Activated CD4-positive, alpha-beta T cell treated with anti-CD3 and anti-CD28 coated beads for 4 hours (primary cell): ENCODE data around the gene CCDC51.
A peak's percentile ranks its signal among the peaks of the same experiment; 100 is the strongest.

Source experiments
- DNase-seq, 2 donors: peaks; one replicate each; pipeline ENCODE4 v3.0.0-alpha.2; 2020

The CCDC51 gene

DNA sequence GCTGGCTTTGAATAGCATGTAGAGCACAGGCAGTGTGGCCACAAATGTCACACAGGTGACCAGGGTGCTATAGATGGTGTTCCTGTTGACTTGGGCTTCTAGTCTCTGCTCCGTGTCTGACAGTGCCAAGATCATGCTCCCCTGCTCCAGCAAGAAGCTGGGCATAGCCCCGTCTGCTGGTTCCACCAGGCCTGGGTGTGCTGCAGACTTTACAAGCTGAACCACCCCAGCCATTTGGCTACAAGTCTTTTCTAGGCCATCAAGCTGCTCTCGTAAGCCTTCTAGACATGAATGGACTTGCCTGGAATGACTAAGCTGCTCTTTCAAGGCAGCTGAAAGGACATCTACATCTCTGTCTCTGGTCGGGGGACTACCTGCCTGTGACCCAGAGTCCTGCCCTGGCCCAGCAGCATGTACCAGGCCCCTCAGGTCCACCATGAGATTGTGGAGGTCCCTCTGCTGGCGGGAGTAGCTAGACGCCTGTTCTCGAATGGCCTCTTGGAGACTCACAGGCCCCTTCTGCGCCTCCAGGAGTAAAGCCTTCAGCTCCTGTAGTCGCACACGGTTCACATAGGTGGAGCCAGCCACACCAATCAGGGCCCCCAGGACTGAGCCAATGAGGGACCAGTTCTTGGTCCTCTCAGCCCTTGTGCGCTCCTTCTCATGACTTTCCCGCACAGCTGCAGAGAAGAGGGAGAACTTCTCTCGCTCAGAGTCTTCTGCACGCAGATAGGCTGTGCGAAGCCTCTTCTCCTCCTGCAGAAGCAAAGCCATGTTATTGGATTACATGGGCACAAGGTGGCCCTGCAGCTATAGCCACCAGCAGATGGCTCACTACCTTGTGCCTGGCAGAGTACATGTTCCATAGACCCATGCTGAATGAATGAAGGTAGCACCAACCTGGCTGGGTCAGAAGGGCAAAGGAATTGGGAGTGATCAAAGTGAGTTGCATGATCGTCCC, 7.2 kb downstream of the CCDC51 start:
- no peak for DNase-seq

DNA sequence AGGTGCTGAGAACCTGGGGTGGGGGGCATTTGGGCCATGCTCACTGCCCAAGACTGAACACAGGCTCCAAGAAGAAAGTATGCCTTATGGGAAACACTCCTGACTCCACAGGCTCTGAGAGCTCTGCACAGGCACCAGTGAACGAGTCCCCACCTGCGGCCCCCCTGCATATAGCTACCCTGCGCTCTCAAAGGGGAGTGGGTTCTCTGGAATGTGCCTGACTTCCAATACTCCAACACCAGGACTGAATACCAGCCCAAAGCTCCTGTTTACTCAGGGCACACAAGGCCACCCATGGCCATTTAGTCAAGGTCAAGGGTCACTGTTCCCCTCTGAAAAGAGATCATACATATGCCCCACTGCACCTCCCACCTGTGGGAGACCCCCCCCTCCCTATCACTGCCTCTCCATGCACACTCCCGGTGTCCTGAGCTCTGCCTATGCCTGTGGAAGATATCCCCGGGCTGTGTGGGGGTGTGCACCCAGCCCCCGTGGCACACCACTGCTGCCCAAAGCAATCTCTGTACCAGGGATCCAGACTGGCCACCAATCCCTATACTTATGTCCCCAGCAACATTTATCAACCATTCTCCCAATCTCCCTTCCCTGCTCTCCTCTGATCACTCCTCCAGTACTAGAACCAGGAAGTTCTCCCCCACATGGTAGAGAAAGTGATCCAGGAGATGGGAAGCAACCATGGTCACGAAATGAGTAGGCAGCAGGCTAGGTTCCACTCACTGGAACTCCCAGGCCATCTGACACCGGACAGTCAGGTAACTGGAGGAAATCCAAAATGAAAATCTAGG, 8.5 kb downstream of the CCDC51 start:
- DNase-seq, result no peak

DNA sequence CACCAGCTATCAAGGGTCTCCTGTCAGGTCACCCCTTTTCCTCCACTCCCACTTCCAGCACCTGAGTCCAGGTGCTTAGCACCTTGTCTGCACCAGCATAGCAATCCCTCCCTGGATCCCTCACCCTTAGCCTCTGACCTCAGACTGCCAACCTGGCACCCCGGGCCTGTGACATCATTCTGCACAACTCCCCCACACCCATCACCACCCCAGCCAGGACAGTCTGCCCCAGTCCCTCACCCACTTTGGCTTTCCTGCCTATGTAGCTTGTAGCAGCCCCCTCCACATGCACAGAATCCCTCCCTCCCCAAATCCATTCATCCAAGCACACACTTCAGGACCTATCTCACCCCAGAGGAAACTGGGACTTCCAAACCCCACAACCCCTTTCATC, 9.2 kb downstream of the CCDC51 start:
- no peak for DNase-seq

DNA sequence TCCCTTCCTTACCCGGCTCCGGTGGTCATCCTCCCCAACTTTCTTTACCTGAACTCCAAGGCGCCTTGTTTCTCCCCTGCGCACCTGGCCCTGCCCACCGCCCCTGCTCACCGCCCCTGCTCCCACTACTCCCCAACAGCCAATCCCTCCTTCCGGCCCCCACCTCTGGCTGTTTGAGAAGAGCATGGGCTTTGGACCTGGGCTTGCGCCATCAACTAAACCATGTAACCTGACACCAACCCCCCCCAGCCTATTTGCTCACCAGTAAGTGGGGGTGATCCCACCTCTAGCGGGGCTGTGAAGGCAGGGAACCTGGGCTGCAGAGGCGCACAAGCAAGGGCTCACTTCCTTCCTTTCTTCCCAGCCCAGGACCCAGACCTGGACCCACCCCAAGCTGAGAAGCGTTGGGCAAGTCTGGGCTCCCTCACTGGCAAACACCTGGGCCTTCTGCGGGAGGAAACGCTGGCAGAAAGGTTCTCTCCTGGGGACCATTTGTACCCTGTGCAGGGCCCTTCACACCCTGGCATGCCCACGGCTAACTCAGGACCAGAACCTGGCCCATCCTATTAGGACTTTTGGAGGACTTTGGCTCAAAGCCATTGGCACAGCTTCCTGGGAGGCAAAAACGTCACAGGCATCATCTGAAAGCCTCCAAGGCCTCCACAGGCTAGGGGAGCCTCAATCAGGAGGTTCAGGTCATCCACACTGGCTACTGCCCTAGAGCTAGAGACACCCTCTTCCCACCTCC, 9.8 kb downstream of the CCDC51 start, which contains the start of gene PLXNB1:
Gene PLXNB1 (minus strand): TSS at position 127 of the 748 bp plus-strand sequence. CDS start 5,475 bp downstream, outside the sequence.
- DNase-seq, result peak; percentile 9 to 12

DNA sequence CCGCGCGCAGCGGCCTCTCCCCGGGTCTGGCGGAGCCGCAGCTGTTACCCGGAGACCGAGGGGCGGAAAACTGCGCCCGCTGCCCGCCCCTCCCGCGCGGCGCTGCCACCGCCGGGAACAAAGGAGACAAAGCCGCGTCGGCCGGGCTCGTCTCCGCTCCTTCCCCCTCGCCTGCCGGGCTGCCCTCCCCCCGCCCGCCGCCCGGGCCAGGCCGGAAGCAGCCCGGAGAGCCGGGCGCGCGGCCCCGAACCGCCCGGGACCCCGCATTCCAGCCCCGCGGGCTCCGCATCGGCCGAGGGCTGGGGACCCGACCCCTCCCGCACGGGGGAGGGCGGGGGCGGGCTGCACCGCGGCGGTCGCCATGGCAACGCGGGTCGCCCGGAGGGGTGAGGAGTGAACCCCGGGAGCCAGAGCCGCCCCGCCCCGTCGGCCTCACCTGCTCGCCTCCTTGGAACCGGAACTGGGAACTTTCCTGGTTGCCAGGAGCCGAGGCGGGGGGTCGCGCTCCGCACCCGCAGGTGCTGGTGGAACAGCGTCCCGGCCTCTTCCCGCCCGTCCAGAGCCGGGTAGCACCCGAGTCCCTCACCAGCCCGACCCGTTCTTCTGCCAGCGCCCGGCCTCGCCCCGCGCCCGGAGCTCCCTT, 10.5 kb downstream of the CCDC51 start:
- peak; percentile 65 to 72 for DNase-seq

DNA sequence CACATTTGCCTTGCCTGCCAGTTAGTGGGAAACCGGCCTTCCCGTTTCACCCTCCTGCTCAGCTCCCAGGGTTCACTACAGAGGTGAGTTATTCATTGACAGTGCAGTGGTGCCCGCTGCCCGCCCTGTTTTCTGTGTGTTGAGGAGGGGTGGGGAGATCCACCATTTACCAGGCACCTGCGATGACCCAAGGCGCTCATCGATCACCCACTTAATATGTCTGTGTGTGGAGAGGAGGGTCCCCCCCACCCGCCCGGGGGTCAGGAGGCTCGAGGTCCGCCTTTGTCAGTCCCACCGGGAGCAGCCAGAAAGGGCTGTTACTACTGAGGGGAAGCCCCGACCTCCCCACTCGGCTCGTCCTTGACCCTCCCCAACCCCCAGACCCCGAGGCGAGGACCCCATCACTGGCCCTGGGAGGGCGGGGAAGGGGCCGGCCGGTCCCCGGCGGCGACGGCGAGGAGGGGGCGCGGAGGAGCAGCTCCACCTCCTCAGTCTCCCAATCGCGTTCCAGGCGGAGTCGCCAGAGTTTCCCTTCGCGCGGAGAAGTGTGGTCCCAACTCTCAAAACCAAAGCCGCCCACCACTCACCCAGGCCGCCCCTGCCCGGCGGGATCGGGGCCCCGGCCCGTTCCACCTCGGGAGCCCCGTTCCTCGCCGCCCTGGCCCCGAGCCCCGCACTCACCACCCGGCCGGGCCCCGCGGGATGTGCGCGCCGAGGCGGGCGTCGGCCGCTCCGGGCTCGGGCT, 11.2 kb downstream of the CCDC51 start:
- DNase-seq, result no peak

DNA sequence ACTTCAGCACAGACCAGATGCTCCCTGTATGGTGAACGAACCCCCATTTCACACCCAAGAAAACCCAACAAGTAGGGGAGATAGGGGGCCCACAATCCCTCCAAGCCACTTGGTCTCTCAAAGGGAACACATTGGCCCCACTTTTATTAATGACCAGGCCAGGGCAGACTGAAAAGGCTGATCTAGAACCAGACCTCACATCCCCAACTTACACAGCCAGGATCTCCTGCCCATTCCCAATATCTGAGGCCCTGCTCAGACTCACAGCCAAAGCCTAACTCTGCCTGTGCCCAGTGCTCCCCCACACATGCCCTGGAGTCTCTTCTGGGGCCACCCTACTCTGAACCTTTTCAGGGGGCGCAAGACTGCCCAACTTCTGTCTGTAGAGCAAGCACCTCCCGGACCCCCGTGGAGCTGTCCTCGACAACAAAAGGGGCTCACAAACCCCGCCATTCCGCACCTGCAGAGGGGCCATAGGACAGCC, 11.8 kb downstream of the CCDC51 start:
- DNase-seq, result no peak

DNA sequence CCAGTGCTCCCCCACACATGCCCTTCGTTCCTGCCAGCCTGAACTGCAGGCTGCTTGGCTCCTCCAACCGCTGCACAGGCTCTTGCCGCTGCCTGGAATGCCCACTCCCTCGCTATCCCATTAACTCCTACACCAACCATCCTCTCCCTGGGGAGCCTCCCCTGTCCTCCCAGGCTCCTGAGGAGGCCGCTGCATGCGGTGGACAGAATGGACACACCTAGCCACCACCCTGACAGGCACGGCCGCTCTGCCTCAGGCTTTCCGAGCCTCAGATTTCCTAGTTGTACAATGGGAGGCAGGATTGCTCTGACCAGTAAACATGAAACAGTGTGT, 12.3 kb downstream of the CCDC51 start:
- DNase-seq, result no peak

DNA sequence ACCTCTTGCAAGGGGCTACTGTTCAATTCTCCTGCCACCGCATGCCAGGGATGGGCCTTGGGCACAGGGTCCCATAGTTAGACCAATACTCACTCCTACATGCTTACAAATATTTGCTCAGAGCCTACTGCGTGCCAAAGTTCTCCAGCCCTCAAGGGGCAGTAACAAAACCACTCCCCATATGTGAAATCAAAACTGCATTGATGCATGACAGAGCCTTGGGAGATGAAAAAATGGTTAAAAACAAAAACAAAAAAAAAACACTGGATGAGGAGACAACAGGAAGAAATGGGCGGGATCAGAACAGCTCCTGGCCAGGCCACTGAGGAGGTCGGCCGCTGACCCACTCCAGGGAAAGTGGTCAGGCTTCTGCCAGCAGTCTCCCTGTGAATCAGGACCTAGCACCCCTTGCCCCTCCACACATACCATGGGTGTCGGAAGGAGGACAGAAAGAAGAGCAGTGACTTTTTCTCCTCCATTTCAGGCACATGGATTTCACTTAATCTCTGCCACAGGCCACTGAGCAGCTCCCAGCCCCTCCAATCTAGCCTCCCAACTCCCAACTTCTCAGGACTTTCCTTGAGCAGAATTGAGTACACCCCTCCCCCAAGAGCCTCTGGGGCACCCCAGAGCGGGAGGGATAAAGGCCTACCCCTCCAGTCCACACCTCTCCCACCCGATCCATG, 12.8 kb downstream of the CCDC51 start:
- no peak for DNase-seq

DNA sequence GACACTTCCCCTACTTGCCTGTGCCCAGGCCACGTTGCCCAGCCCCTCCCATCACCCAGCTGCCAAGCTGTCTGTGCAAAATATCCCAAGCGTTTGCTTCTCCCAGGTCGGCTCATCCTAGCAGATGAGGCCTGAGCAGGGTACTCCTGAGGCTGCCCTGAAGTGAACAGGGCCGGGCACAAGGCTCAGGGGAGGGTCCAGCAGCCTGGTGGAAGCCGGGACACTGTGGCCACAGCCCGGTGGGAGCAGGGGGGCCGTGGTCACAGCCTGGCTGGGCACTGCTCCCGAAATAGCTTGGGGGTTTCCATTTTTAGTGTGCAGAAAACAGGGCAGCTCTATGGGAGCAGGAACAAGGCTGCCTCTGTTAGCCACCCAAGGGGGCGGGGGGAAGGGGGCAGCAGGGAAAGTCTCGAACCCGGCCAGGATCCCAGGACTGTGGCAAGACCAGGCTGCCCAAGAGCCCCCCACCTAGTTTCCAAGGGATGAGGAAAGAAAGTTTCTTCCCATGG, 13.5 kb downstream of the CCDC51 start:
- no peak for DNase-seq

DNA sequence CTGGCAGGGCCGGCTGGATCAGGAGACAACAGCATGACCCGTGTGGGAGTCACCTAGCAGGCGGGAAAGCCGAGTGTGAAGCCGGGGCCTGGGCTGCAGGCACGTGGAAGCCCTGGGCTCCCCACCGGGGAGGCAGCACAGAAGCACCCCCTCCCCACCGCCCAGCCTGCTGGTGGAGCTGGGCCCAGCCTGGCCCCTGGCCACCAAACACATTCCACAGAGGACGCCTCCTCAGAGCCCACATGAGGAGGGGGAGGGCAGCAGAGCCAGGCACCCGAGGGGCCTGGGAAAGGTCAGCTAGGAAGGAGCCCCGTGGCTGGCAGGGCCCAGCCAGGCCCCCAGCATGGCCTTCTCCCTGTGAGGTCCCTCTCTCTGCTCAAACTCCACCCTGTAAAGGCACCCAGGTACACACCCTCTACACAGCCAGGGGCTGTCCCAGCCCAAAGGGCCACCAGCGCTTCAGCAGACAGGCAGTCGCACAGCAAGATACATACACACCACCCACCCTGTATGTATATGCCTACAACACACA, 14.6 kb downstream of the CCDC51 start:
- no peak for DNase-seq

DNA sequence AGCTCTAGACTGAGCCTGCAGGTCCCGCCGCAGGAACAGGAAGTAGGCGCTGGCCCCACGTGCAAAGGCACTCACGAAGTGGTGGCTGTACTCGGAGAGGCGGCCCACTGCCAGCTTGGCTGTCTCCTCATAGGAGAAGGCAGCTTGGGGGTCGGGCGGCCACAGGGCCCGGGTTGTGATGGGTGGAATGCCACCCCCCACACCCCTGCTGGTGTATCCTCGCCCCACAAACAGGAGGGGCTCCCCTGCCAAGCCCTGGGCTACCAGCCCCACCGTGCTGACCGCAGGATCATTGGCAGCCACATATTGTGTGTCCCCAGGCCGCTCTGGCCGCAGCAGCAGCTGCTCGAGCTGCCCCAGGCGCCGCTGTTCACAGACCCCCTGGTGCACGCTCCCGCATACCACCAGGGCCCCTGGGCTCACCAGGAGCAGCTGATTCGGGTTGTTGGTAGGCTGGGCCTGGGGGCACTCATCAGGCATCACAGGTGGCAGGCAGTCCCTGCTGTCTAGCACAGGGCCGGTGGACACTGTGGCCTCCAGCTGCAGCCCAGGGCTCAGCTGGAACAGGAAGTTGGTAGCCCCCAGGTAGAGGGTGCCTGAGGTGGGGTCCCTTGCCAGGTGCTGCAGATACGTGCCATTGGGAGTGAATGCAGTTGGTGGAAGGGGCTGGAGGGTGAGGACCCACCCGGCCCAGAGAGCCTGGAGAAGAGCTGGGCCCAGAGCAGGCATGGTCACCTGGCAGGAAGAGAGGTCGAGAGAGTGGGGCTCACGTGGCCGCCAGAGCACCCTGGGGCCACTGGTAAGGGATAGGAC, 15.8 kb downstream of the CCDC51 start:
- no peak for DNase-seq

DNA sequence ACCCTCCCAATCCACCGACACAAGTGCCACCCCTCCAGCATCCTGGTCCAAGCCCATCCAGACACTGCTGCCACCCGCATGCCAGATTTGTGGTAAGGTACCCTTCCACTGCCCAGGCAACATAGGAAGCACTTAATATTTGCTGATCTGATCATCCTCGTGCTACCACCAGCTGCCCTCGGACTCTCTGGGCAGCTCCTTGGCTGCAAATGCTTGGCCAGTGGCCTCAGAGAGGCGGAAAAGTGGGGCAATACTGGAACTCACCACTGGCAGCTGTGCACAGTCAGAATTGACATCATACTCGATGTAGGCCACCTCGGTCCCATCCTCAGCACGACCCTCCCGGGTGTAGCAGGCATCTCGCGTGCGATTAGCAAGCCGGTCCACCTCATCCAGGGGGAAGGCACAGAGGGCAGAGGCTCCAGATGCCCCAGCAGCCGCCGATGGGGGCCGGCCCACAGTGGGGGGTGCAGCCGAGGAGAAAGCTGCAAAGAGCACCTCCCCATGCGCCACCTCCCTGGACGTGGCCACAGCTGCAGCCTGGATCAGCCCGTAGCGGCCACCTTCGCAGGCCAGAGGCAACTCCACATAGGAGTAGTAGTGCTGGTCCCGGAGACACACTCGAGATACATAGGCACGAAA, 16.6 kb downstream of the CCDC51 start:
- DNase-seq, result no peak

DNA sequence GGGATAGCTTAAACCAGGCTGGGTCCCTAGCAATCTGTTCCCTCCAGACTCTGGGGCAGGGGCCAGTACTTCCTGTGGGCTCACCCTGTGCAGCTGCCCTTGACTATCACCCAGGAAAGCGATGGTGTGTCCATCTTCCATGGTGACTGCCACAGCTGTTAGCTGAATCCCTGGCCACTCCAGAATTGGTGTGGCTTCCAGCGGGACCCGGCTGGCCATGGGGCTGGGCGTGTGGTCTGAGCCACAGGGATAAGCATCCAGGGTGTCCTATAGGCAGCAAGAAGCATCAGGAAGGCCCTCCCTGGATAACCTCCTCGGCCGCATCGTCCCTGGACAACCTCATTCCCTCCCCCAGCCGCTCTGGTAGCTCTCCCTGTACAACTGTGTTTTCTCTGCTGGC, 17.2 kb downstream of the CCDC51 start:
- DNase-seq, result no peak

DNA sequence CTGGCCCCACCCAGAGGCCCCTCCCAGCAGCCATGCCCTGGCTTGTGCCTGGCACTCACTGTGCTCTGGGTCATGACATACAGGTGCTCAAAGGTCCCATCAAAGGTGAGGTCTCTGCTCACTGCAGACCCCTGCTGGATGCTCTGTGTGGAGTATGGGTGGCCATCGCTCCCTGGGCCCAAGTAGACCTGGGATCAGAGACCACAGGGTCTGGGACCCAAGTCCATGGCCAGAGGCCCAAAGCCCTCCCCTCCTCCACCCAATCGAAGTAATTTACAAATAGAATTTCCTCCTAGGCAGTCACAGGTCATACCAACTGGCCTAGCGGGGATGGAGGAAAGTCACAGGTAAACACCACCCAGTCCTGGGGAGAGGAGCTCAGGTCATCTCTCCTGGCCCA, 17.6 kb downstream of the CCDC51 start:
- no peak for DNase-seq

DNA sequence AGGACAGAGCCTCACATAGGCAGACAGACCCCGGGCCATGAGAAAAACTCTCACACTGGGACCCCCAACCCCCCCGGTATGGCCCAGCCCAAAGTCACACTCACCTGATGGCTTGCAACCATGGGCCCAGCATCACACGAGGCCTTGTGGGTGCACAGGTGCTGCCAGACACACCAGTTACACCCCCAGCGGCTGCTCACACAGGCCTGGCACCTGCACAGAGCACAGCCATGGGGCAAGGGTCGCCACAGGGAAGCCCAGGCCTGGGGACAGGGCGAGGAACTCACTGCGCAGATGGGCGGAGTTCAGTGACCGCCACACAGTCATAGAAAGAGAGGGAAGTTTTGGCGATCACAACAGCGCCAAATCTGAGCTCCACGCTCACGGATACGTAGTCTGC, 19.4 kb downstream of the CCDC51 start:
- DNase-seq, result no peak

DNA sequence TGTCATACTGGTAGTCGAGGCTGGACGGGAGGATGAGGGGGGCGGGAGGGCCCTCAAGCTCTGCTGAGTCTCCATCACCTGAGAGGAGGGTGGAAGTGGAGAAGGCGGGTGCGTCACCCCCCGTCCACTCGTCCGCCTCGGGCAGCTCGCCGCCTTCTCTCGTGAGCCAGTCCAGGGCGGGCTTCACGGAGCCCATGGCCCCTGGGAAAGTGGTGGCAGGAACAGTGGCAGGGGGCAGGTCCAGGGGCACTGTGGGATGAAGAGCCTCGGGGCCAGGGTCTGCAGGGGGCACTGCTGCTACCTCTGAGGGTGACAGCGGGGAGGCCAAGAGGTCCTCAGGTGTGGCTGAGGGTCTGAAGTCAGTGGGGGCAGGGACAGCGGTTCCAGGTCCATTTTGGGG, 20.3 kb downstream of the CCDC51 start:
- DNase-seq, result no peak

DNA sequence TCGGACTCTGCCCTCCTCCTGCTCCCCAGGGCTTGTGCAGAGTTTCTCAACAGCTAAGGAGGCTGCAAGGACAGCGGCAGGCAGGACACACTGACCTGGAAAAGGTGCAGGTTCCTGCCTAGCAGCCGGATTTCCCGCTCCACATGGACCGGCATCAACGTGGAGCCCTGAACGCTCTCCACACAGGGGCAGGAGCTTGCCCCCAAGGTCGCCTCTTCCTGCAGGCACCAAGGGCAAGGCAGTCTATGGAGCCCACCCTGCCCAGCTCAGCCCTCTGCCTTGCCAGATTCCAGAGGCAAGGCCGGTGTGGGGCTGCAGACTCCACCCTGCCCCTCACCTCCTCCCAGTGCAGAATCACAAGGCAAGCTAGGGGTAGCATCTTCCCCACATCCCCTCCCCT, 20.8 kb downstream of the CCDC51 start:
- DNase-seq, result no peak

DNA sequence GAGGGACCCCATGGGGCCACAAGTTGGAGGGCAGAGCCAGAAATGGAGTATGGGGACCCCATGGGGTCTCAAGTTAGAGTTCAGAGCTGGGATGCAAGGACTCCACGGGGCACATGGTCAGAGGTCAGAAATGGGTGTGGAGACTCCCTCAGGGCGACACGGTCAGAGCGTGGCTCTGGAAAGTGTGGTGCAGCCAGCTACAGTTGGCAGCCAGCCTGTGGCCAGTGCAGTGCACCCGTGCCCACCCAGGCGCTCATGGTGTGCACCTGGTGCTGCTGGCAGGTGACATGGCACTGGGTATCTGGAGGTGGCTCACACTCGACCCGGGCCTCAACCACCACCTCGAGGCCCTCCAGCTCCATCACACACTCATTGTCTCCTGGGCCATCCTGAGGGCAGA, 21.3 kb downstream of the CCDC51 start:
- DNase-seq, result no peak
